SU-DHL-6 (cell line): ENCODE results near the gene NR1H4.
"Not testable (repeated sequence)": the region's sequence is repeated elsewhere in the genome, so short reads cannot be mapped to it uniquely, and the experiment has no call there.

Experiments
- H2AFZ ChIP-seq: fragments of 200-600 bp; sonication (generic); 2 replicates; pipeline ENCODE4 v1.6.1; 2014; ENCODE audit warnings: low read depth, mild to moderate bottlenecking, moderate library complexity, mixed read lengths, antibody characterized with exemption, low read length; ENCODE audit not compliant: severe bottlenecking
- H3F3A ChIP-seq: fragments of 200-600 bp; shearing (Covaris generic); 2 replicates; pipeline ENCODE4 v1.6.0; 2016; ENCODE audit warnings: antibody characterized with exemption, mild to moderate bottlenecking; ENCODE audit not compliant: insufficient read depth
- H3K27ac ChIP-seq: fragments of 200-600 bp; sonication (generic); 2 replicates; pipeline ENCODE4 v1.5.1; 2016; ENCODE audit warnings: low read depth, mild to moderate bottlenecking, low read length, moderate library complexity, mixed read lengths
- H3K27me3 ChIP-seq: fragments of 200-600 bp; sonication (generic), shearing (Covaris generic); 2 replicates; pipeline ENCODE4 v1.6.0; 2014; ENCODE audit warnings: mild to moderate bottlenecking, low read length
- H3K36me3 ChIP-seq: fragments of 200-600 bp; sonication (generic); 2 replicates; pipeline ENCODE4 v1.6.1; 2014; ENCODE audit warnings: mild to moderate bottlenecking, low read length, mixed read lengths
- H3K4me2 ChIP-seq: fragments of 300-600, 200-600 bp; shearing (Covaris generic), sonication (generic); 2 replicates; pipeline ENCODE4 v1.6.0; 2014; ENCODE audit warnings: low read length, low read depth, mild to moderate bottlenecking; ENCODE audit not compliant: poor library complexity, severe bottlenecking
- H3K4me3 ChIP-seq: fragments of 200-600 bp; sonication (generic); 2 replicates; pipeline ENCODE4 v1.5.1; 2014; ENCODE audit warnings: antibody characterized with exemption, low read length, mild to moderate bottlenecking, mixed read lengths; ENCODE audit not compliant: insufficient read depth, poor library complexity, severe bottlenecking
- H3K79me2 ChIP-seq: fragments of 200-600 bp; sonication (generic); 2 replicates; pipeline ENCODE4 v1.6.1; 2014; ENCODE audit warnings: mild to moderate bottlenecking, low read length, moderate library complexity; ENCODE audit not compliant: insufficient read depth
- H3K9ac ChIP-seq: fragments of 200-600 bp; sonication (generic); 2 replicates; pipeline ENCODE4 v1.7.0; 2014; ENCODE audit warnings: mild to moderate bottlenecking, low read length
- H3K9me2 ChIP-seq: fragments of 200-600 bp; sonication (generic); replicated peaks from 2 replicates; pipeline ENCODE4 v1.6.1; 2014; ENCODE audit warnings: low read length; ENCODE audit not compliant: insufficient read depth
- H3K9me3 ChIP-seq: fragments of 200-600 bp; sonication (generic); 2 replicates; pipeline ENCODE4 v1.6.1; 2014; ENCODE audit warnings: low read length, mixed read lengths; ENCODE audit not compliant: insufficient read depth
- H4K20me1 ChIP-seq: fragments of 200-600 bp; sonication (generic); 2 replicates; pipeline ENCODE4 v1.6.1; 2014; ENCODE audit warnings: low read depth, mild to moderate bottlenecking, antibody characterized with exemption, low read length, moderate library complexity, mixed read lengths
- CTCF ChIP-seq: fragments of 200-600 bp; sonication (generic); IDR thresholded peaks from one replicate; pipeline ENCODE4 v1.5.1; 2017; ENCODE audit warnings: antibody characterized with exemption, mild to moderate bottlenecking, low read length, moderate library complexity; ENCODE audit not compliant: insufficient read depth, poor library complexity, severe bottlenecking
- EZH2phosphoT487 ChIP-seq: fragments of 200-600 bp; sonication (generic), shearing (Covaris generic); conservative IDR thresholded peaks from 2 replicates; pipeline ENCODE4 v1.6.1; 2018; ENCODE audit warnings: mild to moderate bottlenecking, antibody characterized with exemption, low read length, moderate library complexity, mixed read lengths

The NR1H4 gene

DNA sequence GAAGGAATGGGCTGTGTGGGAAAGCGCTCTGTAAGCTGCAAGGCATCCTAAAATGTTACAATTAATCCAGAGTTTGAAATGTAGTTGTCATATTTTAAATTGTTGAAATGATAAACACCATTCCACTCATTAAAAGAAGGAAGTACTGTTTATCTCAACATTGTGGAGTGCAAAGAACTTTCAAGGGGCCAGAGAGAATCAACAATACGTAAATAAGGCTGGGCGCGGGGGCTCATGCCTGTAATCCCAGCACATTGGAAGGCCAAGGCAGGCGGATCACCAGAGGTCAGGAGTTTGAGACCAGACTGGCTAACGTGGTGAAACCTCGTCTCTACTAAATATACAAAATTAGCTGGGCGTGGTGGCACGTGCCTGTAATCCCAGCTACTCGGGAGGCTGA is 24.5 kb downstream of the NR1H4 start:
- H3K9me2 ChIP-seq: no peaks in the 10 kb centered on the region
- no peak for TF ChIP-seq EZH2phosphoT487
- no peak for TF ChIP-seq CTCF
- H3K9me3 ChIP-seq: no peaks in the 10 kb centered on the region
- no peak overlapping the region for H2AFZ ChIP-seq
- no peaks in the 10 kb centered on the region for H3K27me3 ChIP-seq
- no peaks in the 10 kb centered on the region for H3K36me3 ChIP-seq
- no peaks in the 10 kb centered on the region for H3K79me2 ChIP-seq
- H3K9ac ChIP-seq: no peak overlapping the region
- no peaks in the 10 kb centered on the region for H3F3A ChIP-seq
- no peak overlapping the region for H3K27ac ChIP-seq
- H4K20me1 ChIP-seq: no peaks in the 10 kb centered on the region
- H3K4me3 ChIP-seq: no peak overlapping the region
- no peak overlapping the region for H3K4me2 ChIP-seq

DNA sequence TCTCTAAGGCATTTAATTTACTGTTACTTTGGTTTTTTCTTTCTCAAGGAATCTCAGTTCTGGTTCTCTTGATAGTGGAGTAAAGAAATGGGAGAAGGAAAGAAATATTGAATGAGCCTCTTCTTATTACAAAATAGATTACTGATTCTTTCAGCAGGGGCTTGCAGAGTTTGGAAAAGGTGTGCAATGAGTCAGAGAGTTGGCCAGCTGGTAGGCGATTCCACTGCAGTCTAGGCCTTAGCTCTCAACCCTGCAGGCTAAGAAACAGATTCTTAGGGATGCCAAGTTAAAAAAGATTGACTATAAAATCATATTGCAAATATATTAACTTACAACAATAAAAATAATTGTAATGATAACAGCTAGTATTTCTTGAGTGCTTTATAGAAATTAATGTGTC is 25.8 kb downstream of the NR1H4 start:
- H3K9me3 ChIP-seq: no peaks in the 10 kb centered on the region
- H3K4me3 ChIP-seq: no peak overlapping the region
- no peaks in the 10 kb centered on the region for H3K9me2 ChIP-seq
- no peak overlapping the region for H2AFZ ChIP-seq
- H3K36me3 ChIP-seq: no peaks in the 10 kb centered on the region
- H3K9ac ChIP-seq: no peak overlapping the region
- H3K27me3 ChIP-seq: no peaks in the 10 kb centered on the region
- H4K20me1 ChIP-seq: no peaks in the 10 kb centered on the region
- H3F3A ChIP-seq: no peaks in the 10 kb centered on the region
- no peak overlapping the region for H3K4me2 ChIP-seq
- no peaks in the 10 kb centered on the region for H3K79me2 ChIP-seq
- TF ChIP-seq CTCF (no peak), EZH2phosphoT487 (no peak)
- no peak overlapping the region for H3K27ac ChIP-seq

DNA sequence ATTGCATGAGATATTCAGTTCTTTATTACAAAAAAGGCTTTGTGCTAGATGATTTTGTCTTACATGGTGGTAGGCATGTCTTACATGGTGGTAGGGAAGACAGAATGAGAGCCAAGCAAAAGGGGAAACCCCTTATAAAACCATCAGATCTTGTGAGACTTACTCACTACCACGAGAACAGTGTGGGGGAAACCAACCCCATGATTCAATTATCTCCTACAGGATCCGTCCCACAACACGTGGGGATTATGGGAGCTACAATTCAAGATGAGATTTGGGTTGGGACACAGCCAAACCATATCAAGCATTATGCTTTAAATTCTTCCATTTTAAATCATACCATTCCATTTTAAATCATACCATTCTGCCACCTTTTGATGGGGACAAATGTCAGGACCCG is 29.1 kb downstream of the NR1H4 start:
- H3F3A ChIP-seq, H2AFZ ChIP-seq, H3K27me3 ChIP-seq, H3K36me3 ChIP-seq, H3K9ac ChIP-seq, H3K9me2 ChIP-seq, H4K20me1 ChIP-seq, H3K4me2 ChIP-seq, H3K9me3 ChIP-seq, H3K4me3 ChIP-seq, H3K79me2 ChIP-seq, H3K27ac ChIP-seq: not testable (repeated sequence)

- no peaks in the 10 kb centered on the region for H4K20me1 ChIP-seq
- no peak overlapping the region for H3K4me3 ChIP-seq
- no peak overlapping the region for H3K27ac ChIP-seq
- H3K9ac ChIP-seq: no peak overlapping the region
- no peaks in the 10 kb centered on the region for H3K79me2 ChIP-seq
- H2AFZ ChIP-seq: no peak overlapping the region
- H3K27me3 ChIP-seq: no peaks in the 10 kb centered on the region
- H3F3A ChIP-seq: no peaks in the 10 kb centered on the region
- no peaks in the 10 kb centered on the region for H3K36me3 ChIP-seq
- no peaks in the 10 kb centered on the region for H3K9me3 ChIP-seq
- TF ChIP-seq CTCF: no peak
- no peaks in the 10 kb centered on the region for H3K9me2 ChIP-seq
- no peak overlapping the region for H3K4me2 ChIP-seq
Measured at GRCh38 chr12:100503228-100503628, 29.6 kb downstream of the NR1H4 start.
